ENCODE results near the gene CHM.

DNA sequence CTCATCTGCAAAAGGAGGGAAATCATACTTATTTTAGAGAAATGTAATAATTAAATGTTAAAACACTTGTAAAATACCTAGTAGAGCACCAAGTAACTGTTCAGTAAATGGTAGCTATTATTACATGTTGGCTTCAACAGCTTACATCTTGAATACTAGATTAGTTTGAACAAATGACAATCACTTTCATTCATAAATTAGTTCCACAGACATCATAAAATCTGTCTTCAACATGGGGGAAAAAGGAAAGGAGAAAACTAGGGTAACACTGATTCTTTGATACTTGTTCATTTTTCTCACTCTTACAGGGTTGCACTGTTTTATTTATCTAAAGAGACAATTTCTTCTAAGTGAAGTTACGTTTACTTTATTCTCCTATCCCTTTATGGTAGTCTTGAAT lies 51.7 kb downstream of the CHM start:
- TF ChIP-seq POLR2A (IDR thresholded peaks at IDR 0.05) = no peak
- TF ChIP-seq, protein P1, sequence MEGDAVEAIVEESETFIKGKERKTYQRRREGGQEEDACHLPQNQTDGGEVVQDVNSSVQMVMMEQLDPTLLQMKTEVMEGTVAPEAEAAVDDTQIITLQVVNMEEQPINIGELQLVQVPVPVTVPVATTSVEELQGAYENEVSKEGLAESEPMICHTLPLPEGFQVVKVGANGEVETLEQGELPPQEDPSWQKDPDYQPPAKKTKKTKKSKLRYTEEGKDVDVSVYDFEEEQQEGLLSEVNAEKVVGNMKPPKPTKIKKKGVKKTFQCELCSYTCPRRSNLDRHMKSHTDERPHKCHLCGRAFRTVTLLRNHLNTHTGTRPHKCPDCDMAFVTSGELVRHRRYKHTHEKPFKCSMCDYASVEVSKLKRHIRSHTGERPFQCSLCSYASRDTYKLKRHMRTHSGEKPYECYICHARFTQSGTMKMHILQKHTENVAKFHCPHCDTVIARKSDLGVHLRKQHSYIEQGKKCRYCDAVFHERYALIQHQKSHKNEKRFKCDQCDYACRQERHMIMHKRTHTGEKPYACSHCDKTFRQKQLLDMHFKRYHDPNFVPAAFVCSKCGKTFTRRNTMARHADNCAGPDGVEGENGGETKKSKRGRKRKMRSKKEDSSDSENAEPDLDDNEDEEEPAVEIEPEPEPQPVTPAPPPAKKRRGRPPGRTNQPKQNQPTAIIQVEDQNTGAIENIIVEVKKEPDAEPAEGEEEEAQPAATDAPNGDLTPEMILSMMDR (IDR thresholded peaks at IDR 0.05) = no peak
